ENCODE data around the gene GAL3ST2. TPM values are rescaled to one million over a fixed set of nuclear protein-coding genes. Genes with fewer than 3 reads are reported as not detected.
A peak's percentile ranks its signal among the peaks of the same experiment; 100 is the strongest.
"Not testable (repeated sequence)": the region's sequence is repeated elsewhere in the genome, so short reads cannot be mapped to it uniquely, and the experiment has no call there.

The GAL3ST2 gene
- polyA plus RNA-seq (ENCODE audit: insufficient read length) = 0.20 TPM

- no peak for DNase-seq (ENCODE audit: low read depth)
Measured at GRCh38 chr2:241776336-241777169, at the start of gene GAL3ST2. TSS of gene GAL3ST2 (plus strand) at chr2:241776822. CDS start at chr2:241776956, 134 bp downstream.

GRCh38 chr2:241728000-241728399 lies 48.6 kb upstream of the GAL3ST2 start:
- DNase-seq (ENCODE audit: low read depth) = no peak

- DNase-seq (ENCODE audit: low read depth) = no peak
Measured at GRCh38 chr2:241728627-241729026, 48.0 kb upstream of the GAL3ST2 start.

GRCh38 chr2:241729868-241730267 lies 46.8 kb upstream of the GAL3ST2 start:
- DNase-seq (ENCODE audit: low read depth) = no peak

- DNase-seq (ENCODE audit: low read depth) = no peak
Measured at GRCh38 chr2:241730671-241731293, 45.8 kb upstream of the GAL3ST2 start.

- not testable (repeated sequence) for DNase-seq (ENCODE audit: low read depth)
Measured at GRCh38 chr2:241732513-241733186, 44.0 kb upstream of the GAL3ST2 start.

- no peak for DNase-seq (ENCODE audit: low read depth)
Measured at GRCh38 chr2:241733391-241734207, 43.0 kb upstream of the GAL3ST2 start.

GRCh38 chr2:241734208-241734466 lies 42.5 kb upstream of the GAL3ST2 start:
- no peak for DNase-seq (ENCODE audit: low read depth)

GRCh38 chr2:241734467-241735208 lies 42.0 kb upstream of the GAL3ST2 start, which contains the start of gene D2HGDH:
TSS of gene D2HGDH (plus strand) at chr2:241734630. CDS start at chr2:241735225, 595 bp downstream.
- peak; percentile 61 for DNase-seq (ENCODE audit: low read depth)

GRCh38 chr2:241736111-241736510 lies 40.5 kb upstream of the GAL3ST2 start:
- DNase-seq (ENCODE audit: low read depth) = no peak

GRCh38 chr2:241738040-241738686 lies 38.5 kb upstream of the GAL3ST2 start:
- no peak for DNase-seq (ENCODE audit: low read depth)

GRCh38 chr2:241739177-241739576 lies 37.4 kb upstream of the GAL3ST2 start:
- no peak for DNase-seq (ENCODE audit: low read depth)

- no peak for DNase-seq (ENCODE audit: low read depth)
Measured at GRCh38 chr2:241739651-241740050, 37.0 kb upstream of the GAL3ST2 start.

- no peak for DNase-seq (ENCODE audit: low read depth)
Measured at GRCh38 chr2:241741016-241741415, 35.6 kb upstream of the GAL3ST2 start.

- DNase-seq (ENCODE audit: low read depth) = no peak
Measured at GRCh38 chr2:241742320-241742939, 34.2 kb upstream of the GAL3ST2 start.

- DNase-seq (ENCODE audit: low read depth) = not testable (repeated sequence)
Measured at GRCh38 chr2:241743008-241743407, 33.6 kb upstream of the GAL3ST2 start.

GRCh38 chr2:241743620-241744019 lies 33.0 kb upstream of the GAL3ST2 start:
- DNase-seq (ENCODE audit: low read depth) = no peak

GRCh38 chr2:241744028-241744754 lies 32.4 kb upstream of the GAL3ST2 start:
- DNase-seq (ENCODE audit: low read depth) = no peak

GRCh38 chr2:241745276-241745675 lies 31.3 kb upstream of the GAL3ST2 start:
- no peak for DNase-seq (ENCODE audit: low read depth)

Data from forelimb muscle (tissue), 1 donor.